ENCODE data around the gene AEN. TPM values are rescaled to one million over a fixed set of nuclear protein-coding genes. Genes with fewer than 3 reads are reported as not detected.
A peak's percentile ranks its signal among the peaks of the same experiment; 100 is the strongest.

AEN gene
- total RNA-seq, 2 donors from 2014 or later: 64.7 to 76.4 TPM

DNA sequence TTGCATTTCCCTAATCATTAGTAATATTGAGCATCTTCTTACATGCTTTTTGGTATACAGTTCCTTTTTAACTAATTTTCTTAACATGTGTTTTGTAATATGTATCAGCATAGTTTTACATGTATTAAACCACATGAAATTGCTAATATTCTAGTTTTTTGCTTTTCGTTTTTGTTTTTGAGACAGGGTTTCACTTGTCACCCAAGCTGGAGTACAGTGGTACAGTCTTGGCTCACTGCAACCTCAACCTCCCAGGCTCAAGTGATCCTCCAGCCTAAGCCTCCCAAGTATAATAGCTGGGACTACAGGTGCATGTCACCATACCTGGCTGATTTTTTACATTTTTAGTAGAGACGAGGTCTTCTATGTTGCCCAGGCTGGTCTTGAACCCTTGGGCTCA lies 13.3 kb downstream of the AEN start:
- no peak overlapping the region for H3K9ac ChIP-seq (ENCODE audit: extremely low read depth, low read length, poor library complexity, severe bottlenecking)
- H3K4me1 ChIP-seq (ENCODE audit: control insufficient read depth, insufficient read depth, low read length): peaks cover 15% of the 10 kb centered on the region
- peaks cover 61% of the 10 kb centered on the region for H3K36me3 ChIP-seq (ENCODE audit: control insufficient read depth, insufficient read depth, low read length)
- H3K9me3 ChIP-seq (ENCODE audit: control insufficient read depth, low read length): no peaks in the 10 kb centered on the region
- Mint-ChIP-seq H3K27ac (no peak overlapping the region), H3K36me3 (ENCODE audit: low read depth) (peaks cover 55% of the 10 kb centered on the region), H3K4me1 (peaks cover 35% of the 10 kb centered on the region), H3K4me3 (no peak overlapping the region), H3K9me3 (no peaks in the 10 kb centered on the region), H3K27me3 (ENCODE audit: insufficient read depth) (no peaks in the 10 kb centered on the region)
- DNase-seq: no peak
- WGBS, 2 experiments (ENCODE audit: insufficient coverage in 1 of 2, insufficient read length in 1 of 2): 93 to 94% methylated on average over 2 of the region's 2 CpGs
- no peaks in the 10 kb centered on the region for H3K27me3 ChIP-seq (ENCODE audit: control insufficient read depth, insufficient read depth, low read length, poor library complexity, severe bottlenecking)
- H3K4me3 ChIP-seq (ENCODE audit: low read length): no peak overlapping the region
- no peak overlapping the region for H3K27ac ChIP-seq (ENCODE audit: low read depth, low read length)
- TF ChIP-seq, protein P1, sequence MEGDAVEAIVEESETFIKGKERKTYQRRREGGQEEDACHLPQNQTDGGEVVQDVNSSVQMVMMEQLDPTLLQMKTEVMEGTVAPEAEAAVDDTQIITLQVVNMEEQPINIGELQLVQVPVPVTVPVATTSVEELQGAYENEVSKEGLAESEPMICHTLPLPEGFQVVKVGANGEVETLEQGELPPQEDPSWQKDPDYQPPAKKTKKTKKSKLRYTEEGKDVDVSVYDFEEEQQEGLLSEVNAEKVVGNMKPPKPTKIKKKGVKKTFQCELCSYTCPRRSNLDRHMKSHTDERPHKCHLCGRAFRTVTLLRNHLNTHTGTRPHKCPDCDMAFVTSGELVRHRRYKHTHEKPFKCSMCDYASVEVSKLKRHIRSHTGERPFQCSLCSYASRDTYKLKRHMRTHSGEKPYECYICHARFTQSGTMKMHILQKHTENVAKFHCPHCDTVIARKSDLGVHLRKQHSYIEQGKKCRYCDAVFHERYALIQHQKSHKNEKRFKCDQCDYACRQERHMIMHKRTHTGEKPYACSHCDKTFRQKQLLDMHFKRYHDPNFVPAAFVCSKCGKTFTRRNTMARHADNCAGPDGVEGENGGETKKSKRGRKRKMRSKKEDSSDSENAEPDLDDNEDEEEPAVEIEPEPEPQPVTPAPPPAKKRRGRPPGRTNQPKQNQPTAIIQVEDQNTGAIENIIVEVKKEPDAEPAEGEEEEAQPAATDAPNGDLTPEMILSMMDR (conservative IDR thresholded peaks at IDR 0.05): no peak

DNA sequence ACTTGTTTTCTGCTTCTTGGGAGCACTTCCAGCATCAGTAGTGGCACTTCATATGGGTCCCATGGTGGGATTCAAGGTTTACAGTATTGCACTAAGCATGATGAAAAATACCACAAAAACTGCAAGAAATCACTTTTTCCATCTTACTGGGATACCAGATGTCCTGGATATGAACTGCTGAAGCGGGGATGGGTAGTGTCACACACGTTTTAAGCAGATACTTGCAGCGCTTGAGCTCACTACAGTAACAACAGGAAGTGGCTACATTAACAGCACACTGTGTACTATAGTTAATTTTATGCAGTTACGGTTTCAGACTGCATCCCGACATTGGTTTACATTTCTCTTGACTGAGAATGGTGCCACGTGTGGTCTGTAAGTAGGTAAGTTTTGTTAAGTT lies 14.2 kb downstream of the AEN start:
- TF ChIP-seq, protein P1 (conservative IDR thresholded peaks at IDR 0.05): no peak
- peaks cover 28% of the 10 kb centered on the region for H3K4me1 Mint-ChIP-seq
- Histone ChIP-seq H3K36me3 (ENCODE audit: control insufficient read depth, insufficient read depth, low read length) (peaks cover 52% of the 10 kb centered on the region), H3K9ac (ENCODE audit: extremely low read depth, low read length, poor library complexity, severe bottlenecking) (no peak overlapping the region), H3K4me1 (ENCODE audit: control insufficient read depth, insufficient read depth, low read length) (peaks cover 11% of the 10 kb centered on the region), H3K27me3 (ENCODE audit: control insufficient read depth, insufficient read depth, low read length, poor library complexity, severe bottlenecking) (no peaks in the 10 kb centered on the region), H3K4me3 (ENCODE audit: low read length) (no peak overlapping the region), H3K27ac (ENCODE audit: low read depth, low read length) (no peak overlapping the region), H3K9me3 (ENCODE audit: control insufficient read depth, low read length) (no peaks in the 10 kb centered on the region)
- no peak for DNase-seq
- peaks cover 48% of the 10 kb centered on the region for H3K36me3 Mint-ChIP-seq (ENCODE audit: low read depth)
- 96 to 97% methylated on average over 5 to 6 of the region's 6 CpGs for WGBS, 2 experiments (ENCODE audit: insufficient coverage in 1 of 2, insufficient read length in 1 of 2)
- H3K27ac Mint-ChIP-seq: no peak overlapping the region
- no peaks in the 10 kb centered on the region for H3K27me3 Mint-ChIP-seq (ENCODE audit: insufficient read depth)
- H3K9me3 Mint-ChIP-seq: no peaks in the 10 kb centered on the region
- no peak overlapping the region for H3K4me3 Mint-ChIP-seq

DNA sequence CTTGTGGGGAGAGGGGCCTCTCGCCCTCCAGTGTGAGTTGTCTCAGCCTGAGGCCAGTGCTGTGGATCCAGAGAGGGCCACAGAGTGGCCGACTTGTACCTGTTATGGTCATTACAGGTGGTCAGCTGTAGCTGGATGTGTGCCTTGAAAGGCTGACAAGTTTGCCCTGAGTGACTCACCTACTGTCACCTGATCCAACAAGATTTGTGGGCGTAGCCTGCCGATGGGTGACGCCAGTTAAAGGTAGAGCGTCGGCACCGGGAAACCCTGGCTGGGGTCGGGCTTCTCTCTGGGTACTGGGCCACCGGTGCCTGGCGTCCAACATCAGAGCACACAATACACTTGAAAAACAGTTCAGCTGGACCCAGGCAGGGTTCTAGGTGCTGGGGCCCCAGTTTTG lies 14.9 kb downstream of the AEN start:
- Mint-ChIP-seq H3K4me3 (no peak overlapping the region), H3K27ac (peak overlapping the region; percentile 86), H3K4me1 (peaks cover 23% of the 10 kb centered on the region), H3K9me3 (no peaks in the 10 kb centered on the region), H3K27me3 (ENCODE audit: insufficient read depth) (no peaks in the 10 kb centered on the region), H3K36me3 (ENCODE audit: low read depth) (peaks cover 41% of the 10 kb centered on the region)
- DNase-seq: peak; percentile 82
- TF ChIP-seq, protein P1 (conservative IDR thresholded peaks at IDR 0.05): no peak
- Histone ChIP-seq H3K9ac (ENCODE audit: extremely low read depth, low read length, poor library complexity, severe bottlenecking) (no peak overlapping the region), H3K9me3 (ENCODE audit: control insufficient read depth, low read length) (no peaks in the 10 kb centered on the region), H3K36me3 (ENCODE audit: control insufficient read depth, insufficient read depth, low read length) (peaks cover 45% of the 10 kb centered on the region), H3K27ac (ENCODE audit: low read depth, low read length) (no peak overlapping the region), H3K4me1 (ENCODE audit: control insufficient read depth, insufficient read depth, low read length) (peaks cover 11% of the 10 kb centered on the region), H3K4me3 (ENCODE audit: low read length) (no peak overlapping the region), H3K27me3 (ENCODE audit: control insufficient read depth, insufficient read depth, low read length, poor library complexity, severe bottlenecking) (no peaks in the 10 kb centered on the region)
- 90 to 98% methylated on average over 7 to 11 of the region's 11 CpGs for WGBS, 2 experiments (ENCODE audit: insufficient coverage in 1 of 2, insufficient read length in 1 of 2)
